Fibroblast of lung (primary cell): ENCODE results near the gene GNG12. TPM values are rescaled to one million over a fixed set of nuclear protein-coding genes. Genes with fewer than 3 reads are reported as not detected.

Experiments
- DNase-seq, 2 donors: peaks; one replicate each; pipeline versions ENCODE4 v3.0.0 to v3.0.0-alpha.2; 2010; ENCODE audit warnings: low read depth in 2 of 2
- H2AFZ ChIP-seq: 2 replicates; pipeline ENCODE4 v1.5.1; 2012; ENCODE audit warnings: low read length, control low read depth, inconsistent platforms
- H3K27ac ChIP-seq: 2 replicates; pipeline ENCODE4 v1.5.1; 2011; ENCODE audit warnings: low read length, control low read depth; ENCODE audit not compliant: insufficient read depth
- H3K27me3 ChIP-seq: 2 replicates; pipeline ENCODE4 v1.5.1; 2011; ENCODE audit warnings: mild to moderate bottlenecking, low read length; ENCODE audit not compliant: control insufficient read depth, insufficient read depth
- H3K36me3 ChIP-seq: 2 replicates; pipeline ENCODE4 v1.5.1; 2011; ENCODE audit warnings: low read length; ENCODE audit not compliant: control insufficient read depth, insufficient read depth
- H3K4me1 ChIP-seq: 2 replicates; pipeline ENCODE4 v1.5.1; 2011; ENCODE audit warnings: low read length; ENCODE audit not compliant: control insufficient read depth, insufficient read depth; ENCODE audit errors: extremely low read depth
- H3K4me2 ChIP-seq: 2 replicates; pipeline ENCODE4 v1.5.1; 2011; ENCODE audit warnings: low read length, control low read depth; ENCODE audit not compliant: insufficient read depth; ENCODE audit errors: extremely low read depth
- H3K4me3 ChIP-seq, 4 experiments: fragments of 200-600 bp in 1 of 4; sonication (generic) in 1 of 4; replicated peaks in 1 of 4; 2 replicates each; pipeline ENCODE4 v1.5.1; 2011 to 2016; ENCODE audit warnings: low read length in 4 of 4, low read depth in 3 of 4, mild to moderate bottlenecking in 3 of 4, control low read depth in 2 of 4, inconsistent platforms in 1 of 4, mixed read lengths in 1 of 4; ENCODE audit not compliant: insufficient read depth in 1 of 4; ENCODE audit errors: control extremely low read depth in 1 of 4
- H3K79me2 ChIP-seq: 2 replicates; pipeline ENCODE4 v1.5.1; 2012; ENCODE audit warnings: mild to moderate bottlenecking, low read length, inconsistent platforms; ENCODE audit not compliant: control insufficient read depth, insufficient read depth
- H3K9ac ChIP-seq: 2 replicates; pipeline ENCODE4 v1.5.1; 2011; ENCODE audit warnings: mild to moderate bottlenecking, low read length, control low read depth; ENCODE audit not compliant: insufficient read depth
- H3K9me3 ChIP-seq: 2 replicates; pipeline ENCODE4 v1.5.1; 2012; ENCODE audit warnings: low read depth, low read length; ENCODE audit not compliant: control insufficient read depth, insufficient read depth
- H4K20me1 ChIP-seq: 2 replicates; pipeline ENCODE4 v1.5.1; 2011; ENCODE audit warnings: low read length; ENCODE audit not compliant: control insufficient read depth, insufficient read depth; ENCODE audit errors: extremely low read depth
- EZH2 ChIP-seq: IDR thresholded peaks from 2 replicates; pipeline ENCODE4 v1.5.1; 2012; ENCODE audit warnings: low read length, control low read depth, mild to moderate bottlenecking; ENCODE audit errors: missing control alignments
- polyA plus RNA-seq, 2 donors: library from polyadenylated mRNA; depleted of rRNA in 1 of 2; stranded (reverse) in 1 of 2; unstranded in 1 of 2; fragments of >200 nt; gene quantifications; 2 replicates each; pipeline ENCODE4 v1.2.1, GENCODE V29; 2011 to 2012; ENCODE audit warnings: missing spikeins in 1 of 2
- total RNA-seq: library from RNA; depleted of rRNA; stranded (reverse); fragments of >200 nt; gene quantifications from 2 replicates; pipeline ENCODE4 v1.2.1, GENCODE V29; 2014
- TF ChIP-seq, protein P1 (sequence below), 2 donors: IDR thresholded peaks in 1 of 2; conservative IDR thresholded peaks in 1 of 2; 1 replicate in 1 of 2; 2 replicates in 1 of 2; pipeline ENCODE4 v1.5.1; 2011 to 2012; ENCODE audit warnings: low read length in 2 of 2, control low read depth in 1 of 2, inconsistent platforms in 1 of 2, low read depth in 1 of 2, mild to moderate bottlenecking in 1 of 2

The GNG12 gene
- total and polyA plus RNA-seq, 2 donors (not counting 1 experiment from before 2014, with no cell fraction given): 127 to 241 TPM

DNA sequence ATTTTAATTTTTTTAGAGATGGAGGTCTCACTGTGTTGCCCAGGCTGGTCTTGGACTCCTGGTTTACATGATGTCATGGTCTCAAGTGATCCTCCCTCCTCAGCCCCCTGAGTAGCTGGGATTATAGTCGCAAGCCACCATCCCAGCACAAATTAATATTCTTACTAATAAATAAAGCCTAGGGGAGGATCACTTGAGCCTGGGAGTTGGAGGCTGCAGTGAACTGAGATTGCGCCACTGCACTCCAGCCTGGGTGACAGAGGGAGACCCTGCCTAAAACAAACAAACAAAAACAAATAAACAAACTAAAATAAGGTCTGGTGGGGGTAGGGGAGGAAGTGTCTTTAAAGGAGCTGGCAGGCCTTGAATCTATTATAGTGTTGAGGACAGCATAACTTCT is 157.0 kb downstream of the GNG12 start:
- Histone ChIP-seq H3K79me2 (no peaks in the 10 kb centered on the region), H3K27me3 (no peaks in the 10 kb centered on the region), H3K27ac (no peak overlapping the region), H3K4me1 (peaks cover 7% of the 10 kb centered on the region), H3K36me3 (no peaks in the 10 kb centered on the region), H2AFZ (no peak overlapping the region), H4K20me1 (no peaks in the 10 kb centered on the region), H3K9ac (no peak overlapping the region), H3K9me3 (no peaks in the 10 kb centered on the region), H3K4me3 (no peak overlapping the region), H3K4me2 (no peak overlapping the region)
- no peak for TF ChIP-seq EZH2
- TF ChIP-seq, protein P1, sequence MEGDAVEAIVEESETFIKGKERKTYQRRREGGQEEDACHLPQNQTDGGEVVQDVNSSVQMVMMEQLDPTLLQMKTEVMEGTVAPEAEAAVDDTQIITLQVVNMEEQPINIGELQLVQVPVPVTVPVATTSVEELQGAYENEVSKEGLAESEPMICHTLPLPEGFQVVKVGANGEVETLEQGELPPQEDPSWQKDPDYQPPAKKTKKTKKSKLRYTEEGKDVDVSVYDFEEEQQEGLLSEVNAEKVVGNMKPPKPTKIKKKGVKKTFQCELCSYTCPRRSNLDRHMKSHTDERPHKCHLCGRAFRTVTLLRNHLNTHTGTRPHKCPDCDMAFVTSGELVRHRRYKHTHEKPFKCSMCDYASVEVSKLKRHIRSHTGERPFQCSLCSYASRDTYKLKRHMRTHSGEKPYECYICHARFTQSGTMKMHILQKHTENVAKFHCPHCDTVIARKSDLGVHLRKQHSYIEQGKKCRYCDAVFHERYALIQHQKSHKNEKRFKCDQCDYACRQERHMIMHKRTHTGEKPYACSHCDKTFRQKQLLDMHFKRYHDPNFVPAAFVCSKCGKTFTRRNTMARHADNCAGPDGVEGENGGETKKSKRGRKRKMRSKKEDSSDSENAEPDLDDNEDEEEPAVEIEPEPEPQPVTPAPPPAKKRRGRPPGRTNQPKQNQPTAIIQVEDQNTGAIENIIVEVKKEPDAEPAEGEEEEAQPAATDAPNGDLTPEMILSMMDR (conservative IDR thresholded peaks at IDR 0.05 in 1 of 2, IDR thresholded peaks at IDR 0.05 in 1 of 2; ENCODE audit: low read depth in 1 of 2, low read length in 2 of 2): no peak
- DNase-seq: no peak

DNA sequence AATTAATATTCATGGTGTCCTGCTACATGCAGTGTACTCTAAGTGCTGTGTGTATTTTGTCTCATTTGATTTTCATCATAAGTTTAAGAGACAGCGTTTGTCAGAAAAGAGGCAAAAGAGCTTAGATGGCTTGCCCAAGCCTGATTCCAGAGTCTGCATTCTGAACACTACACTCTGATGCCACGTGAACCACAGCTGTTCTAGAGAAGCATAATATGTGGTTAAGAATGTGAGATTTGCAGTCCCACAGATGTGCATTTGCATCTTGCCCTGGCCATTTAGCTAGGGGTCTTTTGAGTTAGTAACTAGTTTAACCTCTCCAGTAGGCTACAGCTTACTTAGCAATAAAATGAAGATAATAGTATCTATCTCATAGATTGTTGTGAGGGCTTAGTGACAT is 157.5 kb downstream of the GNG12 start:
- peak in 1 of 2 donors; percentile 69 for DNase-seq
- no peak overlapping the region for H3K4me2 ChIP-seq
- TF ChIP-seq, protein P1 (conservative IDR thresholded peaks at IDR 0.05 in 1 of 2, IDR thresholded peaks at IDR 0.05 in 1 of 2; ENCODE audit: low read depth in 1 of 2, low read length in 2 of 2): no peak
- no peak for TF ChIP-seq EZH2

DNA sequence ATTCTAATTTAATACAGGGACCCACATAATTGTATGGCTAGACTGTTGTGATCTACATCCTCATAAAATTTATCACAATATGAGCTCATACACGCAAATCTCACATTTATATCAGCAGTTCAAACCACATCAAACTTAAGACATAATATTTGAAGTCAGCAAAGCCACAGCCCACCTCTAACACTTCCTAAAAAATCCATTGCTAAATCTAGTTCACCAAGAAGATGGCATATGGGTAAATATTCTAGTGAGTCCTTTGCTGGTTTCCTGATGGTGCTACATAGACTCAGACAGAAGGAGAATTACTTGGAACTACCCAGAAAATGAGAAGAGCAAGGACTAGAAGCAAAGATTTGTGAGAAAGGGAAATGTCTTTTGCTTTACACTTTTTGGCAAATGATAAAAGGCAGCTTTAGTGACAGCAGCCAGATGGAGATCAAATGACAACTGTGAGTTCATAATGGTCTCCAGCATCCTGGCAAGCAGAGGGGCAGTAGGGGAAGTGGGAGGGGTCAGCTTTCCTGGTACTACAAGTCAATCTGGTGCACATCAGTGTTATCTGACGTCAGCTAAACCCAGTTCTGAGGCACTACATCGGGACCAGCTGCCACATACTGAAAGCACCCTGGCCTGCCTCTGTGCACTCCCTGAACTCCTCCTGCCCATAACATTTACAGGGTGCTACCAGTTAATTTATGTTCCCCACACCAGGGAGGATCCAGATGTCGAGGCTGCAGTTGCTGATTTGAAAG is 158.8 kb downstream of the GNG12 start:
- TF ChIP-seq, protein P1 (conservative IDR thresholded peaks at IDR 0.05 in 1 of 2, IDR thresholded peaks at IDR 0.05 in 1 of 2; ENCODE audit: low read depth in 1 of 2, low read length in 2 of 2): no peak
- TF ChIP-seq EZH2: no peak

More for the DNA sequence above, 157.5 kb downstream of the GNG12 start:
- peaks cover 7% of the 10 kb centered on the region for H3K4me1 ChIP-seq
- no peaks in the 10 kb centered on the region for H3K27me3 ChIP-seq
- H4K20me1 ChIP-seq: no peaks in the 10 kb centered on the region
- H3K79me2 ChIP-seq: no peaks in the 10 kb centered on the region
- H3K9ac ChIP-seq: no peak overlapping the region
- H3K4me3 ChIP-seq: no peak overlapping the region
- no peaks in the 10 kb centered on the region for H3K9me3 ChIP-seq
- H2AFZ ChIP-seq: no peak overlapping the region
- no peak overlapping the region for H3K27ac ChIP-seq
- H3K36me3 ChIP-seq: no peaks in the 10 kb centered on the region

More for the DNA sequence above, 158.8 kb downstream of the GNG12 start:
- H3K4me1 ChIP-seq: peaks cover 7% of the 10 kb centered on the region
- H3K9me3 ChIP-seq: no peaks in the 10 kb centered on the region
- peak; percentile 66 to 91 for DNase-seq
- no peak overlapping the region for H3K4me3 ChIP-seq
- no peaks in the 10 kb centered on the region for H3K36me3 ChIP-seq
- H3K27me3 ChIP-seq: no peaks in the 10 kb centered on the region
- no peaks in the 10 kb centered on the region for H4K20me1 ChIP-seq
- H3K27ac ChIP-seq: no peak overlapping the region
- peak overlapping the region; percentile 47 for H3K4me2 ChIP-seq
- H3K9ac ChIP-seq: no peak overlapping the region
- peak overlapping the region; percentile 0 for H2AFZ ChIP-seq
- H3K79me2 ChIP-seq: no peaks in the 10 kb centered on the region
